GM18517 (cell line): ENCODE results near the gene ANKLE2.

Experiments
- ATAC-seq: cut with Tn5 transposase; IDR thresholded peaks from one replicate; pipeline ENCODE4 v1.9.1; 2021; ENCODE audit warnings: mild to moderate bottlenecking, moderate library complexity; ENCODE audit not compliant: unreplicated experiment

The ANKLE2 gene

GRCh38 chr12:132747395-132747794 is 14.2 kb downstream of the ANKLE2 start:
- ATAC-seq, result no peak

DNA sequence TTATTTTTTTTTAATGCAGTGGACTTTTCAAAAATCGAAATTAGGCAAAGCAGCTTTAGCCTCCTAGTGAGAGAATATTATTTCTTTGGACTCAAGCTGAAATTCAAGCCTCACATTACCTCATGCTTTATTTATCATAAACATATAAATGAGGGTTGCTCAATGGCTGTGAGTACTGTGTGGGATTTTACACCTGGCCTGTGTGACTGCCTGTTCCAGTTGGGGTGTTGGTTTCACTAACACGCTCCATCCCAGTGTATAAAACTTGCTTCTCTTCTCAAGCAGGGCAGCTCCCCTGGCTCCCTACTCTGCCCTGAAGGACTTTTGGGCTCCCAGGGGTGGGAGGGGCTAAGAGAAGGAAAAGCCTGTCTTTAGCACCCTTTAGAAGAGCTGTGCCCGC is 15.0 kb downstream of the ANKLE2 start:
- no peak for ATAC-seq

GRCh38 chr12:132743831-132744230 is 17.8 kb downstream of the ANKLE2 start:
- ATAC-seq, result no peak

DNA sequence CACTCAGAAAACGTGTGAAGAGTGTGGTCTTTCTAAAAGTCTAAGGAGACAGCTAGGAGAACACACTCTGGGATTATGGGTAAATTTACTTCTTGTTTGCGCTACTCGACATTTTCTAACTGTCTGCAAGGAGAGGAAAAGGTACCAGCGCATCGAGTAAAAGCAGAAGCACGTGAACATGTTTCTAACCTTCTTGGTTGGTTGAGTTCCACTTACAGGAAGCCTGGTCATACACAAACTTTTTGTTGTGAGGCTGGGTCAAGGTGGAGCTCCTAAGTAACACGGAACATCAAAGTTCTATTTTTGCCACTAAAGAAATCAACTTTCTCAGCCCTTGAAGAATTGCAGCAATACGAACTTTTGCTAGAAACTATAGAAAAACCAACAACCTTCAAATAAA is 20.0 kb downstream of the ANKLE2 start:
- ATAC-seq, result no peak

DNA sequence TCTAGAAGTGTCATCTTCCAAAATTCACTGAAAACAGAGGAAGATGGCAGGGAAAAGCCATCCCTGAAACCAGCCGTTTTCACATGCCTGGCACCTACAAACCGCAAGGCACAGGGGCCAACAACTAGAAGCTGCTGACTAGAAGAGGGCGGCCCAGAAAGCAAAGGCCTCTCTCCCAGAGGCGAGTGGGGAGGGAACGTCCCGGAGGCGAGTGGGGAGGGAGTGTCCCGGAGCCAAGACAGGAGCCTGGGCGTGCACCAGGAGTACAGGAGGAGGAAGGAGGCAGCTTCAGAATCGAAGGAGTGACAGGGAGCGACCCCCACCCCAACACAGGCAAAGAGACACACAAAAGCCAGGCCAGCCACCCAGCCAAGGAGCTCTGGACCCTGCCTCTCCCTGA is 21.0 kb downstream of the ANKLE2 start:
- ATAC-seq, result no peak

DNA sequence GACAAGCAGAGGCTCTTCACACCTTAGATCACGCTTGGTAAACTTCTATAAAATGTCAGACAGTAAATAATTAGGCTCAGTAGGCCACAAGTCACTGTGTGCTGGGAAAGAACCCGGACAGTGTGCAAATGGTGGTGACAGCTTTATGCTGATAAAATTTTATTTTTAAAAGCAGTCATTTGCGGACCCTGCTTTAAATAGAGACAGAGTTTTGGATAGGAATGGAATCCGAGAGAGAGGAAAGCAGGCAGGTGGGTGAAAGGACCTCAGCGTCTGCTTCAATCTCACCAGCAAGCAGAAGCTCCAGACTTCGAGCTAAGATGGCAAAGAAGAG is 21.4 kb downstream of the ANKLE2 start:
- no peak for ATAC-seq

DNA sequence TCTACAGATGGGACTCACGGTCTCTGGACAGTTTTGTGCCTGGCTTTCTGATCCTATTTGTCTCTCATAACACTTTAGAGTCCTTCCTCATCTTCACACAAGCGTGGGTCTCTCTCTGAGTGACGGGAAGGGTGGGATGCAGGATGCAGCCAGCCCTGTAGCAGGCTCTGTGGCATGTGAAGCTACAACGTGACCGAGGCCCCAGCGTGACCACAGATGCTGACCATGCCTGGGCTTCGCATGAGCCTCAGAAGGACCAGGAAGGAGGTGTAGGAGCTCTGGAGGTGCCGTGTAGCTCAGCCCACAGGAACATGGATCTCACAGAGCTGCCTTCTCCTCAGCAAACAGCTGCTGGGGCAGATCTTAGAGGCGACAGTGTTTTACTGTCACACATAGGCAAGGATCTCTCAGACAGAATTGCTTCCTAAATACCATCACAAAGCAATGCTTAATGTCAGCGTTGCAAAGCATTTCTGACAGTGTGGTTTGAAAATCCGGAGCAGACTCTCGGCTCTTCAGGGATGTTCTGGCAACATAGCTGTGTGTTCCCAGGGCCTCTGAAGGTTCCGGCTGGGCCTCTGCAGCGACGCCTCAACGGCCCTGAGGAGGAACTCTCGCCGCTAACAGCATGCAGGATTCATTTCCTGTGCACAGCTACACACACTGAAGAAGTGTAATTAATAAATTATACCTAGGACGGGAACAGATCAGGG is 21.9 kb downstream of the ANKLE2 start:
- ATAC-seq, result no peak

- ATAC-seq, result no peak
Observed at GRCh38 chr12:132736913-132737312, 24.7 kb downstream of the ANKLE2 start.

DNA sequence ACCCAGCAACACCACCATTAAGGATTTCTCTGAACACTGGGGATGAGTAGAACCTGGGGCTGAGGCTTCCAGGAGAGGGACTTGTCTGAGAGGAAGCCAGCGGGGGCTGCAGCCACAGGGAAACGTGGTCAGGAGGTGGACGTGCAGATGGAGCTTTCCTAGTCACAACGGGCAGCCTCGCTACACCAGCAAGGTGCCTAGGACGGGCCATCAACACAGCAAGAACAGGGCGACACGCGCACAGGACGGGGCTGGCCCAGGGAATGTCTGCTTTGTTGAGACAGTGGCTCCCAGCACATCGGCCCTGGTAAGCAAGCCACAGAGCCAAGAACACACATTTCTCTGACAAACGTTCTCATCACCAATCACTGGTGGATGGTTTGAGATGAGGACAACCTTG is 25.3 kb downstream of the ANKLE2 start:
- ATAC-seq, result no peak

GRCh38 chr12:132735496-132735895 is 26.1 kb downstream of the ANKLE2 start:
- ATAC-seq, result no peak

GRCh38 chr12:132734206-132734605 is 27.4 kb downstream of the ANKLE2 start:
- ATAC-seq, result no peak

GRCh38 chr12:132731574-132731973 is 30.1 kb downstream of the ANKLE2 start:
- no peak for ATAC-seq

GRCh38 chr12:132730353-132730752 is 31.3 kb downstream of the ANKLE2 start:
- no peak for ATAC-seq

GRCh38 chr12:132729541-132730320 is 31.9 kb downstream of the ANKLE2 start:
- ATAC-seq, result no peak

DNA sequence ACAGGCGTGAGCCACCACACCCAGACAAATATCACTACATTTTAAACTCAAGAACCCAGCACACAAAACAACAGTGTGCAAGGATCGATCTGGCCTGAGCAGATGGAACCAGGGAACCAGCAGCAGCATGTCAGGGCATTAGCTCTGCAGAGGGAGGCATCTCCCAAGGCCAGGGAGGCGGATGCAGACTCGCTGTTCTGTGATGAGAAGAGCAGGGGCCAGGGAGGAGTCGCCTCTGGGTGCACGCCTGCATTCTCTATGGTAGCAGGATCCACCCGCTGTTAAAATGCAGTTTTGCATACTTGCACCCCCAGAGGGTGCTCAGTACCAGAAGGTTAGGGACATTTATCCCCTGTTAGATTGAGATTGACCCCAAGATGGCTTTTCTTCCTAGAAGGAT is 33.1 kb downstream of the ANKLE2 start:
- no peak for ATAC-seq

DNA sequence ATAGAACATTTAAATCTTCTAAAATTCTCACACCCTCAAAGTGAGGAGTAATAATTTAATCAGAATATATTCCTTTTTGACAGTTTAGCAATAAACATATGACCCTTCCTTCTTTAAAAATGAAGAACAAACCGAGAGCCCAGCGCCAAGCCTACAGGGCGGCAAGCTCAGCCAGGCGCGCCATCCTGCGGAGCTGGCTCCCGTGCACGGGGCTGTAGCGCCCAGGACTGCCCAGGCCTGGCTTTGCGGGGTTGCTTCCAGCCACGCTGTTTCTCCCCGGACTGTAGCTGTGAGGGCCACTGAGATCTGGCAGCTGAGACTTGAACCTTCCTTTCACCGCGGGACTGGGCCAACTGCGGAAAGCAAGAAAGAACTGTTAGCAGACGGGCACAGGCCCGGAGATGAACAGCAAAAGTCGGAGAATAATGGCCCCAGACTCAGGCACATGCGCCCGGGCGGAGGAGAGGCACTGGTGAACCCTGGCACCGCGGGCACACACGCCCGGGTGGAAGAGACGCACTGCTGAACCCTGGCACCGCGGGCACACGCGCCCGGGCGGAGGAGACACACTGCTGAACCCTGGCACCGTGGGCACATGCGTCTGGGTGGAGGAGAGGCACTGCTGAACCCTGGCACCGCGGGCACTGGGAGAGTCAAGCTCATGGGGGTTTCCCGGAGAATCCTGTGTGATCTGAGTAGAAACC is 34.4 kb downstream of the ANKLE2 start:
- ATAC-seq, result no peak

DNA sequence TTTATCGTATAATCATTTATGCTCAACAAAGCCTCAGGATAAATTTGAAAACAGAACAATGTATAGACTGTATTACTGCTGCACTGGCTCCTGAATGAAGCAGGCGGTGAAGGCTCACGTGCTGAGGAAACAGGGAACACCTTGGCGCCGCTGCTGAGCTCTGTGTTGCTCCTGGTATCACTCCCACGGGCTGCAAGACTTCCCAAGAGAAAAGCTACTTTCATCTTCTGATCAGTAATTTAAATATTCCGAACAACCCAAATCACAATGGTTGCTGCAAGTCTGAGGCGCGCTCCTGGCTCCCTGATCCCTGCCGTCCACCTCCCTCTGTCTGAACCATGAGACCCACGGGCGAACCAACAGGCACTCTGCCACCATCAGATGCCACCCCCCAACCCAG is 35.2 kb downstream of the ANKLE2 start:
- no peak for ATAC-seq

GRCh38 chr12:132724506-132725241 is 37.0 kb downstream of the ANKLE2 start:
- no peak for ATAC-seq

DNA sequence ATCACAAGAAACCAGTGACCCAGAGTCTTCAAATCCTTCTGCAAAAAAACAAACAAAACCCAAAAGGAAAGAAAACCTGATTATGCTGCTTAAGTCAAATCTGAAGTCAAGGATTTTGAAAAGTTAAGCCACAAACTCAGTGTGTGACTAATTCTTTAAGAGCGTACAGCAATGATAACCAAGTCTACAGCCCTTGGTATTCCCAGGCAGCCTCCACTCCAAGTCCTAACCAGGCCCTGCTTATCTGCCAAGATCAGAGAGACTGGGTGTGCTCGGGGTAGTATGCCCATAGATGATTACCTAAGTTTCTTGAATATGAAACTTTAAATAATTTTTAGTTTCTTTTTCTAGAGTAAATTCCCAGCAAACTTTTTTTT is 37.9 kb downstream of the ANKLE2 start:
- no peak for ATAC-seq

- ATAC-seq, result no peak
Observed at GRCh38 chr12:132723015-132723763, 38.4 kb downstream of the ANKLE2 start.
